Mesothelial cell of epicardium (in vitro differentiated cells): ENCODE data around the gene DENND4B. TPM values are rescaled to one million over a fixed set of nuclear protein-coding genes. Genes with fewer than 3 reads are reported as not detected.

ENCODE experiments used
- DNase-seq, 2 experiments: peaks; one replicate each; pipeline ENCODE4 v3.0.0; 2021; ENCODE audit warnings: low spot score in 2 of 2; ENCODE audit not compliant: unreplicated experiment in 2 of 2
- H3K27ac Mint-ChIP-seq: 2 replicates; pipeline ENCODE4 v1.8.0; 2021; ENCODE audit warnings: mixed read lengths
- H3K27me3 Mint-ChIP-seq: 2 replicates; pipeline ENCODE4 v1.8.0; 2021; ENCODE audit warnings: low read depth, mixed read lengths
- H3K36me3 Mint-ChIP-seq: 2 replicates; pipeline ENCODE4 v1.8.0; 2021; ENCODE audit warnings: mixed read lengths
- H3K4me1 Mint-ChIP-seq: 2 replicates; pipeline ENCODE4 v1.8.0; 2021; ENCODE audit warnings: mixed read lengths
- H3K4me3 Mint-ChIP-seq: 2 replicates; pipeline ENCODE4 v1.8.0; 2021; ENCODE audit warnings: mild to moderate bottlenecking, moderate library complexity, mixed read lengths
- H3K9me3 Mint-ChIP-seq: 2 replicates; pipeline ENCODE4 v1.8.0; 2021; ENCODE audit warnings: mixed read lengths
- total RNA-seq: library from RNA; stranded (reverse); gene quantifications from 3 replicates; pipeline ENCODE4 v1.2.1, GENCODE V29; 2021
- TF ChIP-seq, protein P1 (sequence below): fragments of 200-600 bp; sonication (generic); IDR thresholded peaks from one replicate; pipeline ENCODE4 v1.5.0; 2021; ENCODE audit warnings: antibody characterized with exemption; ENCODE audit not compliant: unreplicated experiment

Gene DENND4B
- 57.3 to 63.1 TPM (median 58.0 TPM) in 3 replicates for total RNA-seq

- Mint-ChIP-seq H3K4me3 (peak within 1 kb of the TSS; percentile 78), H3K27ac (peak within 1 kb of the TSS; percentile 39), H3K9me3 (no peaks in the 10 kb centered on the region), H3K27me3 (no peaks in the 10 kb centered on the region), H3K36me3 (peaks cover 8% of the 10 kb centered on the region), H3K4me1 (peaks cover 13% of the 10 kb centered on the region)
- DNase-seq = peak; percentile 55 to 79
- TF ChIP-seq, protein P1, sequence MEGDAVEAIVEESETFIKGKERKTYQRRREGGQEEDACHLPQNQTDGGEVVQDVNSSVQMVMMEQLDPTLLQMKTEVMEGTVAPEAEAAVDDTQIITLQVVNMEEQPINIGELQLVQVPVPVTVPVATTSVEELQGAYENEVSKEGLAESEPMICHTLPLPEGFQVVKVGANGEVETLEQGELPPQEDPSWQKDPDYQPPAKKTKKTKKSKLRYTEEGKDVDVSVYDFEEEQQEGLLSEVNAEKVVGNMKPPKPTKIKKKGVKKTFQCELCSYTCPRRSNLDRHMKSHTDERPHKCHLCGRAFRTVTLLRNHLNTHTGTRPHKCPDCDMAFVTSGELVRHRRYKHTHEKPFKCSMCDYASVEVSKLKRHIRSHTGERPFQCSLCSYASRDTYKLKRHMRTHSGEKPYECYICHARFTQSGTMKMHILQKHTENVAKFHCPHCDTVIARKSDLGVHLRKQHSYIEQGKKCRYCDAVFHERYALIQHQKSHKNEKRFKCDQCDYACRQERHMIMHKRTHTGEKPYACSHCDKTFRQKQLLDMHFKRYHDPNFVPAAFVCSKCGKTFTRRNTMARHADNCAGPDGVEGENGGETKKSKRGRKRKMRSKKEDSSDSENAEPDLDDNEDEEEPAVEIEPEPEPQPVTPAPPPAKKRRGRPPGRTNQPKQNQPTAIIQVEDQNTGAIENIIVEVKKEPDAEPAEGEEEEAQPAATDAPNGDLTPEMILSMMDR = peak; percentile 90
Measured at GRCh38 chr1:153946622-153947241, at the start of gene DENND4B. Gene DENND4B, minus strand, starts transcription at chr1:153946718. Its CDS starts 2,344 bp downstream, at chr1:153944374.

DNA sequence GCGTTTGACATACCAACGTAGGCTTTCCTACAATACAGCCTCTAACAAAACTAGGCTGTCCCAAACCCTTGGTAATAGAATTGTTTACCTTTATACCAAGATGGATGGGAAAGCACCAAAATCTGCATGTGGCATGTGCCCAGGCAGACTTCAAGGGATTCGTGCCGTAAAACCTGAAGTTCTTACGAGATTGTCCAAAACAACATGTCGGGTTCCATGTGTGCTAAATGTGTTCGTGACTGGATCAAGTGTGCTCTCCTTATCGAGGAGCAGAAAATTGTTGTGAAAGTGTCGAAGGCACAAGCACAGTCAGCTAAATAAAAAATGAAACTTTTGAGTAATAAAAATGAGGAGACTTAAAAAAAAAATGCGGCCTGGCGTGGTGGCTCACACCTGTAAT lies 49.1 kb upstream of the DENND4B start:
- Mint-ChIP-seq H3K27ac (peak overlapping the region; percentile 69), H3K27me3 (no peaks in the 10 kb centered on the region), H3K36me3 (peaks cover 27% of the 10 kb centered on the region), H3K4me1 (peaks cover 22% of the 10 kb centered on the region), H3K4me3 (no peak overlapping the region), H3K9me3 (no peaks in the 10 kb centered on the region)
- no peak for DNase-seq
- TF ChIP-seq, protein P1 = no peak

GRCh38 chr1:153995202-153995601 lies 48.7 kb upstream of the DENND4B start:
- no peak for DNase-seq
- Mint-ChIP-seq H3K27ac (peak overlapping the region; percentile 69), H3K27me3 (no peaks in the 10 kb centered on the region), H3K36me3 (peaks cover 27% of the 10 kb centered on the region), H3K4me3 (no peak overlapping the region), H3K4me1 (peaks cover 23% of the 10 kb centered on the region), H3K9me3 (no peaks in the 10 kb centered on the region)
- TF ChIP-seq, protein P1 = no peak

DNA sequence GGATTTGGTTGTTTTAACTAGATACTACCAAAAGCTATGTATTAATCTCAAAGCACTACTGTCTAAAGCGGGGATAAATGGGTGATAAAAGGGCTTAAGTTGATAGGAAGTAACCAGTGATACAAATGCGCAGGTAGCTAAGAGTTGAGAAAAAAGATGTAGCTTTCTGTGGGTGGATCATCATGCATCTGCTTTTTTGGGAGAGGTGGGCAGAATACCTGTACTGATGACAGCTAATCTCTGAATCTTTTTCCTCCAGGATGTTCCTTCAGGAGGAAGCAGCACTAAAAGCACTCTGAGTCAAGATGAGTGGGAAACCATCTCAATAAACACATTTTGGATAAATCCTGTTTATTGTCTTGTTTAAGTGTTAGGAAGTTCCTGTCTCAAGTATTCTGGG lies 45.3 kb upstream of the DENND4B start:
- peak overlapping the region; percentile 98 for H3K4me3 Mint-ChIP-seq
- TF ChIP-seq, protein P1 = no peak
- H3K4me1 Mint-ChIP-seq = peaks cover 25% of the 10 kb centered on the region
- DNase-seq = no peak
- no peaks in the 10 kb centered on the region for H3K27me3 Mint-ChIP-seq
- peaks cover 27% of the 10 kb centered on the region for H3K36me3 Mint-ChIP-seq
- H3K9me3 Mint-ChIP-seq = no peaks in the 10 kb centered on the region
- H3K27ac Mint-ChIP-seq = peak overlapping the region; percentile 99

- H3K4me3 Mint-ChIP-seq = peak overlapping the region; percentile 98
- H3K9me3 Mint-ChIP-seq = no peaks in the 10 kb centered on the region
- no peak for DNase-seq
- peaks cover 27% of the 10 kb centered on the region for H3K36me3 Mint-ChIP-seq
- H3K27me3 Mint-ChIP-seq = no peaks in the 10 kb centered on the region
- peak overlapping the region; percentile 99 for H3K27ac Mint-ChIP-seq
- TF ChIP-seq, protein P1 = no peak
- peaks cover 30% of the 10 kb centered on the region for H3K4me1 Mint-ChIP-seq
Measured at GRCh38 chr1:153991151-153991630, 44.7 kb upstream of the DENND4B start.
